Measurements from ENCODE around the gene NAA35.

The NAA35 gene

GRCh38 chr9:86064220-86064619, 123.3 kb downstream of the NAA35 start:
- in situ Hi-C loops (cut with HindIII; ENCODE audit: low pct_ligation_motif_present, low sequenced_read_pairs) = no loop called here
- TF ChIP-seq, protein P1, sequence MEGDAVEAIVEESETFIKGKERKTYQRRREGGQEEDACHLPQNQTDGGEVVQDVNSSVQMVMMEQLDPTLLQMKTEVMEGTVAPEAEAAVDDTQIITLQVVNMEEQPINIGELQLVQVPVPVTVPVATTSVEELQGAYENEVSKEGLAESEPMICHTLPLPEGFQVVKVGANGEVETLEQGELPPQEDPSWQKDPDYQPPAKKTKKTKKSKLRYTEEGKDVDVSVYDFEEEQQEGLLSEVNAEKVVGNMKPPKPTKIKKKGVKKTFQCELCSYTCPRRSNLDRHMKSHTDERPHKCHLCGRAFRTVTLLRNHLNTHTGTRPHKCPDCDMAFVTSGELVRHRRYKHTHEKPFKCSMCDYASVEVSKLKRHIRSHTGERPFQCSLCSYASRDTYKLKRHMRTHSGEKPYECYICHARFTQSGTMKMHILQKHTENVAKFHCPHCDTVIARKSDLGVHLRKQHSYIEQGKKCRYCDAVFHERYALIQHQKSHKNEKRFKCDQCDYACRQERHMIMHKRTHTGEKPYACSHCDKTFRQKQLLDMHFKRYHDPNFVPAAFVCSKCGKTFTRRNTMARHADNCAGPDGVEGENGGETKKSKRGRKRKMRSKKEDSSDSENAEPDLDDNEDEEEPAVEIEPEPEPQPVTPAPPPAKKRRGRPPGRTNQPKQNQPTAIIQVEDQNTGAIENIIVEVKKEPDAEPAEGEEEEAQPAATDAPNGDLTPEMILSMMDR (IDR thresholded peaks at IDR 0.05; ENCODE audit: low read depth, low read length, missing control alignments) = no peak
- H3K27ac ChIP-seq = no peak overlapping the region
- H3K27me3 ChIP-seq (replicated peaks) = no peaks in the 10 kb centered on the region
- DNase-seq = no peak
- no peak overlapping the region for H3K4me3 ChIP-seq (ENCODE audit: low read depth, low read length)
- peaks cover 2% of the 10 kb centered on the region for H3K36me3 ChIP-seq (replicated peaks)

- no peak overlapping the region for H3K27ac ChIP-seq
- in situ Hi-C loops (cut with HindIII; ENCODE audit: low pct_ligation_motif_present, low sequenced_read_pairs) = no loop called here
- H3K27me3 ChIP-seq (replicated peaks) = no peaks in the 10 kb centered on the region
- H3K36me3 ChIP-seq (replicated peaks) = no peaks in the 10 kb centered on the region
- no peak for DNase-seq
- TF ChIP-seq, protein P1 (IDR thresholded peaks at IDR 0.05; ENCODE audit: low read depth, low read length, missing control alignments) = no peak
- H3K4me3 ChIP-seq (ENCODE audit: low read depth, low read length) = no peak overlapping the region
These were observed 128.4 kb downstream of the NAA35 start for GRCh38 chr9:86069206-86069869.
